Uterus (tissue), 4 donors: ENCODE results near the gene COL5A1. TPM values are rescaled to one million over a fixed set of nuclear protein-coding genes. Genes with fewer than 3 reads are reported as not detected.

Source experiments
- DNase-seq, 2 donors: peaks; one replicate each; pipeline ENCODE4 v3.0.0-alpha.2; 2019 to 2020
- H3K27ac ChIP-seq, 2 donors: fragments of 200-600 bp; sonication (generic); 1 replicate in 1 of 2; 2 replicates in 1 of 2; pipeline ENCODE4 v1.5.1; 2016 to 2018
- H3K27me3 ChIP-seq, 2 donors: fragments of 200-600 bp; sonication (generic); one replicate each; pipeline ENCODE4 v1.5.1; 2018 to 2019; ENCODE audit warnings: control low read depth in 1 of 2
- H3K36me3 ChIP-seq, 2 donors: fragments of 200-600 bp; sonication (generic); one replicate each; pipeline ENCODE4 v1.5.1; 2019; ENCODE audit warnings: control low read depth in 1 of 2
- H3K4me1 ChIP-seq, 2 donors: fragments of 200-600 bp; sonication (generic); one replicate each; pipeline ENCODE4 v1.5.1; 2018 to 2019; ENCODE audit warnings: control low read depth in 1 of 2
- H3K4me3 ChIP-seq, 2 donors: fragments of 200-600 bp; sonication (generic); 1 replicate in 1 of 2; 2 replicates in 1 of 2; pipeline ENCODE4 v1.5.1; 2018 to 2019; ENCODE audit warnings: mild to moderate bottlenecking in 1 of 2
- H3K9me3 ChIP-seq, 2 donors: fragments of 200-600 bp; sonication (generic); one replicate each; pipeline ENCODE4 v1.5.1; 2019; ENCODE audit warnings: control low read depth in 1 of 2
- POLR2A ChIP-seq, 2 donors: fragments of 450-650 bp; IDR thresholded peaks; one replicate each; pipeline ENCODE4 v1.6.1; 2016; ENCODE audit warnings: antibody characterized with exemption in 2 of 2, mild to moderate bottlenecking in 1 of 2, moderate library complexity in 1 of 2
- intact Hi-C: fragments of 100-400 bp; cut with DNase I; formaldehyde crosslinking; loops from one replicate; pipeline ENCODE4 v1.15.1; 2023; ENCODE audit warnings: low total_unique reads
- total RNA-seq, 4 donors: library from RNA; depleted of rRNA in 3 of 4; stranded (reverse); fragments of >200 nt in 3 of 4; gene quantifications; one replicate each; pipeline versions ENCODE4 v1.1.0 to v1.2.4, GENCODE V29; 2014 to 2023
- TF ChIP-seq, protein P1 (sequence below), 4 experiments: fragments of 200-600 bp in 2 of 4; fragments of 450-650 bp in 2 of 4; sonication (generic) in 2 of 4; IDR thresholded peaks; one replicate each; pipeline ENCODE4 v1.5.1; 2016 to 2019; ENCODE audit warnings: antibody characterized with exemption in 4 of 4, mild to moderate bottlenecking in 2 of 4, moderate library complexity in 1 of 4
- donor health status: DM: yes; HTN: yes; CAD: no.

Gene COL5A1
- total RNA-seq, 4 donors from 2014 or later = 21.2 to 604 (median 129) TPM

DNA sequence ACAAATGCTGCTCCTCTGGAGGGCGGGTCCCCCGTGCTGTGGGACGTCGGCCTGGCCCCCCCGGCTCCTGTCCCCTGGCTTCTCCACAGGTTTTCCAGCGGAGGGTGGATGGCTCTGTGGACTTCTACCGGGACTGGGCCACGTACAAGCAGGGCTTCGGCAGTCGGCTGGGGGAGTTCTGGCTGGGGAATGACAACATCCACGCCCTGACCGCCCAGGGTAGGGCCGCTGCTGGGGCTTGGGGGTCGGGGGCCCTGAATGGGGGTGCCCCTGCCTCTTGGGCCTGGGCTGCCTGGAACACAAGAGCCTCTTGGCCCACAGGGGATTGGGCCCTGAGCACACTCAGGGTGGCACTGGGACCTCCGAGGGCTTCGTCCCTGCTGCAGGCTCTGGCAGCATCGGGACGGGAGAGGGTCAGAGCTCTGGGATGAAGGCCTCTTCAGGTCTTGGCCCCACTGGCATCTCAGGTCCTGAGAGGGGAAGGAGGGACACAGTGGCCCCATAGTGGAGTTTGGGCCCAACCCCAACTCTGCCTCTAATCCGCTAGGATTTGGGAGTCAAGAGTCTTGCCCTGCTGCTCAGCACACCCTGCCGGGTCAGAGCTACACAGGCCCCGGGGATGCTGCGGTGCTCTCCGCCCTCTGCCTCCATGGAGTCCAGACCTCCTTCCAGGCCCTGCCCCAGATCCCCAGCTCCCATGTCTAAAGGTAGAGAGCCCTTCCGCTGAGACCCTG, 244.2 kb downstream of the COL5A1 start:
- Histone ChIP-seq H3K9me3 (no peaks in the 10 kb centered on the region), H3K36me3 (no peaks in the 10 kb centered on the region), H3K4me1 (no peaks in the 10 kb centered on the region), H3K27ac (no peak overlapping the region), H3K4me3 (no peak overlapping the region), H3K27me3 (no peaks in the 10 kb centered on the region)
- intact Hi-C loops = no loop called here
- DNase-seq = no peak
- TF ChIP-seq POLR2A (IDR thresholded peaks at IDR 0.05) = no peak
- TF ChIP-seq, protein P1, sequence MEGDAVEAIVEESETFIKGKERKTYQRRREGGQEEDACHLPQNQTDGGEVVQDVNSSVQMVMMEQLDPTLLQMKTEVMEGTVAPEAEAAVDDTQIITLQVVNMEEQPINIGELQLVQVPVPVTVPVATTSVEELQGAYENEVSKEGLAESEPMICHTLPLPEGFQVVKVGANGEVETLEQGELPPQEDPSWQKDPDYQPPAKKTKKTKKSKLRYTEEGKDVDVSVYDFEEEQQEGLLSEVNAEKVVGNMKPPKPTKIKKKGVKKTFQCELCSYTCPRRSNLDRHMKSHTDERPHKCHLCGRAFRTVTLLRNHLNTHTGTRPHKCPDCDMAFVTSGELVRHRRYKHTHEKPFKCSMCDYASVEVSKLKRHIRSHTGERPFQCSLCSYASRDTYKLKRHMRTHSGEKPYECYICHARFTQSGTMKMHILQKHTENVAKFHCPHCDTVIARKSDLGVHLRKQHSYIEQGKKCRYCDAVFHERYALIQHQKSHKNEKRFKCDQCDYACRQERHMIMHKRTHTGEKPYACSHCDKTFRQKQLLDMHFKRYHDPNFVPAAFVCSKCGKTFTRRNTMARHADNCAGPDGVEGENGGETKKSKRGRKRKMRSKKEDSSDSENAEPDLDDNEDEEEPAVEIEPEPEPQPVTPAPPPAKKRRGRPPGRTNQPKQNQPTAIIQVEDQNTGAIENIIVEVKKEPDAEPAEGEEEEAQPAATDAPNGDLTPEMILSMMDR (IDR thresholded peaks at IDR 0.05) = no peak

DNA sequence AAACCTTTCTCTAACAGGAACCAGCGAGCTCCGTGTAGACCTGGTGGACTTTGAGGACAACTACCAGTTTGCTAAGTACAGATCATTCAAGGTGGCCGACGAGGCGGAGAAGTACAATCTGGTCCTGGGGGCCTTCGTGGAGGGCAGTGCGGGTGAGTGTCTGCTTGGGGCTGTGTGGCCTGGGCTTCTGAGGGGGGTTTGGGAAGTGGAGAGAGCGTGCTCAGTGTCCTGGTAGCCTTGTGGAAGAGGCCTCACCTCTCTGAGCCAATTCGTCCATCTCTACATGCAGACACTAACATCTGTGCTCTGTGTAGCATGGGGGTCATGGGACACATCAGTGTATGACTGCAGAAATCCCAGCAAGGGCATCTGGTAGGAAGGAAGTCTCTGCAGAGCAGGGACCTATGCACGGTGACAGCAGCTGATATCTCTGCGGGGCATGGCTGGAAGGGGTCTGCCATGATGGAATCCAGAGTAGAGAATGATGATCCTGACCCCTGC, 244.9 kb downstream of the COL5A1 start:
- no peak for DNase-seq
- Histone ChIP-seq H3K4me3 (no peak overlapping the region), H3K27me3 (no peaks in the 10 kb centered on the region), H3K4me1 (no peaks in the 10 kb centered on the region), H3K27ac (no peak overlapping the region), H3K36me3 (no peaks in the 10 kb centered on the region), H3K9me3 (no peaks in the 10 kb centered on the region)
- intact Hi-C loops = no loop called here
- TF ChIP-seq, protein P1 (IDR thresholded peaks at IDR 0.05) = no peak

- Histone ChIP-seq H3K9me3 (no peaks in the 10 kb centered on the region), H3K4me3 (no peak overlapping the region), H3K27ac (no peak overlapping the region), H3K36me3 (no peaks in the 10 kb centered on the region), H3K27me3 (no peaks in the 10 kb centered on the region), H3K4me1 (no peaks in the 10 kb centered on the region)
- DNase-seq = no peak
- TF ChIP-seq, protein P1 (IDR thresholded peaks at IDR 0.05) = no peak
- no peak for TF ChIP-seq POLR2A (IDR thresholded peaks at IDR 0.05)
- intact Hi-C loops = no loop called here
These were observed 245.6 kb downstream of the COL5A1 start for GRCh38 chr9:134887219-134887618.

DNA sequence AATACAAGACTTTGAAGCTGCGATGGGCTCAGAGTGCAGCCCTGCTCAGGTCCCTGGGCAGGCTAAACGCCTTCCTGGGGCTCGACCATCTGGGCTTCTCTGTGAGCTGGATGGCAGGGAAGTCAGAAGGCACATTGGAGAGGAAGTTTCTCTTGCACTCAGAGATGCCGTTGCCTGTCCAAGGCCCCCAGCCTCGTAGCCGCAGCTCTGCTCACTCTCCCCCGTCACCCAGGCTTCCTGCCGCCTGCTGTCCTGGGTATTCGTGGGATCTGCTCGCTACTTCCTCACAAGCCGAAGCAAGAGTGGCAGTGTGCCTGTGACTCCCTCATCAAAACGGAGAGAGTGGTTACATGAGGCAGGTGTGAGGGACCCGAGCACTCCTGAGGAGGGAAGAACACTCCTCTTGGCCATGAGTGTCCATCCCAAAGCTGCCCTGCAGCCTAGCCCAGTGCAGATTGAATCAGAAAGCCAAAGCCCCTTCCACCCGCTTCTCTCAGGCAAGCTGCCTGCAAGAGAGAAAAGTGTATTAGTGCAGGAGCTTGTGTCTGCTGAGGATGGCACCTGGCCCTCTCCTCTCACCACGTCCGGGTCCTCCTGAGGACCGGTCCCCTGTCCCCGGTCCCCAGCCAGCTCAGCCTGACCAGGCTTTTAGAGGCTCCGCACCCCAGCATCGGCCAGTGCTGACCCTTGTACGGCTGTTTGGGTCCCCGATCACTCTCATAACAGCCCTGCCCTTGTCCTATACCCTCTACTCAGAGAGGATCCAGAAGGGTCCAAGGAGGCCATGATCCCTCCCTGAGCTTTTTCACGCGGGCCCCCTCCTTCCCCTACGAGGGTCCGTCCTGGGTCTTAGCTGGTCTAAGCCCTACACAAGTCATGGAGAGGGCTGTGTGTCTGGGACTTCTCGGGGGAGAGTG, 246.3 kb downstream of the COL5A1 start:
- TF ChIP-seq, protein P1 (IDR thresholded peaks at IDR 0.05) = no peak
- TF ChIP-seq POLR2A (IDR thresholded peaks at IDR 0.05) = no peak
- H3K4me1 ChIP-seq = no peaks in the 10 kb centered on the region
- no peak overlapping the region for H3K4me3 ChIP-seq
- H3K9me3 ChIP-seq = no peaks in the 10 kb centered on the region
- DNase-seq = no peak
- H3K27me3 ChIP-seq = no peaks in the 10 kb centered on the region
- H3K27ac ChIP-seq = no peak overlapping the region
- H3K36me3 ChIP-seq = no peaks in the 10 kb centered on the region
- intact Hi-C loops = no loop called here
